Nephron progenitor cell (in vitro differentiated cells): ENCODE measurements around the gene COG7.
A peak's percentile ranks its signal among the peaks of the same experiment; 100 is the strongest.
"Not testable (repeated sequence)": the region's sequence is repeated elsewhere in the genome, so short reads cannot be mapped to it uniquely, and the experiment has no call there.

Experiments used
- DNase-seq: peaks from one replicate; pipeline ENCODE4 v3.0.0; 2021
- H3K27ac Mint-ChIP-seq: 2 replicates; pipeline ENCODE4 v1.8.0; 2021; ENCODE audit warnings: mild to moderate bottlenecking, moderate library complexity, mixed read lengths
- H3K27me3 Mint-ChIP-seq: 2 replicates; pipeline ENCODE4 v1.8.0; 2021; ENCODE audit warnings: mild to moderate bottlenecking, low read depth, mixed read lengths; ENCODE audit not compliant: poor library complexity
- H3K36me3 Mint-ChIP-seq: 2 replicates; pipeline ENCODE4 v1.8.0; 2021; ENCODE audit warnings: low read depth, mixed read lengths
- H3K4me1 Mint-ChIP-seq: 2 replicates; pipeline ENCODE4 v1.8.0; 2021; ENCODE audit warnings: mixed read lengths
- H3K4me3 Mint-ChIP-seq: 2 replicates; pipeline ENCODE4 v1.8.0; 2021; ENCODE audit warnings: mild to moderate bottlenecking, moderate library complexity, mixed read lengths
- H3K9me3 Mint-ChIP-seq: 2 replicates; pipeline ENCODE4 v1.8.0; 2021; ENCODE audit warnings: mild to moderate bottlenecking, moderate library complexity, mixed read lengths
- CTCF ChIP-seq: fragments of 200-600 bp; sonication (generic); IDR thresholded peaks from 2 replicates; pipeline ENCODE4 v1.5.0; 2021; ENCODE audit warnings: antibody characterized with exemption

COG7 gene

GRCh38 chr16:23407436-23408127 is 45.4 kb downstream of the COG7 start:
- Mint-ChIP-seq H3K4me1 (no peaks in the 10 kb centered on the region), H3K27me3 (no peaks in the 10 kb centered on the region), H3K36me3 (peaks cover 63% of the 10 kb centered on the region), H3K27ac (no peak overlapping the region), H3K4me3 (no peak overlapping the region), H3K9me3 (no peaks in the 10 kb centered on the region)
- TF ChIP-seq CTCF, result no peak
- DNase-seq, result no peak

GRCh38 chr16:23406546-23407240 is 46.3 kb downstream of the COG7 start:
- H3K4me3 Mint-ChIP-seq, result no peak overlapping the region
- H3K27ac Mint-ChIP-seq, result no peak overlapping the region
- TF ChIP-seq CTCF, result no peak
- H3K27me3 Mint-ChIP-seq, result no peaks in the 10 kb centered on the region
- H3K36me3 Mint-ChIP-seq, result peaks cover 66% of the 10 kb centered on the region
- DNase-seq, result no peak
- no peaks in the 10 kb centered on the region for H3K4me1 Mint-ChIP-seq
- H3K9me3 Mint-ChIP-seq, result no peaks in the 10 kb centered on the region

GRCh38 chr16:23406024-23406423 is 47.0 kb downstream of the COG7 start:
- Mint-ChIP-seq H3K27ac (no peak overlapping the region), H3K9me3 (no peaks in the 10 kb centered on the region), H3K27me3 (no peaks in the 10 kb centered on the region), H3K36me3 (peaks cover 66% of the 10 kb centered on the region), H3K4me3 (no peak overlapping the region), H3K4me1 (no peaks in the 10 kb centered on the region)
- TF ChIP-seq CTCF, result no peak
- no peak for DNase-seq

DNA sequence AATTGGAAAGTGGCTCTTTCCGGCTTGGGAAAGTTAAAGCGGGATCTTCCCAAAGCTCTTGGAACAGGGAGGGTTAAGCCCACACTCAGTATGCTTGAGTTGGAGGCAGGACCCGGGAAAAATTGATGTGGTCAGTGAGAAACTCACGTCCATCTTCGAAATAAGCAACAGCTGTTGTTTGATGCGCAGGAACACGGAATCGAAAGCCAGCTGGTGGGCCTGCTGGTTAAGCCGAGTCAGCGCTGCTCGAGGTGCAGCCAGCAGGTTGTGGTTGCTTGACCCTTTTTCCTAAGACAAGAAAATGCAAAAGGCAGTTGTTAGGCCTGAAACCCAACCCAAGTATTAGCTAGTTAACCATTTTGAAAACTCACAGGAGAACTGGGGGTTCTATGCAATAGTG is 49.4 kb downstream of the COG7 start:
- DNase-seq, result no peak
- peaks cover 2% of the 10 kb centered on the region for H3K27me3 Mint-ChIP-seq
- H3K4me3 Mint-ChIP-seq, result no peak overlapping the region
- no peak for TF ChIP-seq CTCF
- peaks cover 16% of the 10 kb centered on the region for H3K4me1 Mint-ChIP-seq
- H3K36me3 Mint-ChIP-seq, result peaks cover 69% of the 10 kb centered on the region
- no peak overlapping the region for H3K27ac Mint-ChIP-seq
- no peaks in the 10 kb centered on the region for H3K9me3 Mint-ChIP-seq

GRCh38 chr16:23402100-23402499 is 50.9 kb downstream of the COG7 start:
- Mint-ChIP-seq H3K36me3 (peaks cover 70% of the 10 kb centered on the region), H3K9me3 (no peaks in the 10 kb centered on the region), H3K27ac (no peak overlapping the region), H3K27me3 (peaks cover 2% of the 10 kb centered on the region), H3K4me1 (peaks cover 16% of the 10 kb centered on the region), H3K4me3 (no peak overlapping the region)
- TF ChIP-seq CTCF, result no peak
- no peak for DNase-seq

GRCh38 chr16:23401139-23401538 is 51.9 kb downstream of the COG7 start:
- peaks cover 67% of the 10 kb centered on the region for H3K36me3 Mint-ChIP-seq
- no peaks in the 10 kb centered on the region for H3K9me3 Mint-ChIP-seq

GRCh38 chr16:23400447-23400846 is 52.5 kb downstream of the COG7 start:
- not testable (repeated sequence) for H3K27me3 Mint-ChIP-seq, H3K9me3 Mint-ChIP-seq, DNase-seq, H3K4me3 Mint-ChIP-seq
- peak overlapping the region; percentile 47 for H3K27ac Mint-ChIP-seq
- peaks cover 16% of the 10 kb centered on the region for H3K4me1 Mint-ChIP-seq
- H3K36me3 Mint-ChIP-seq, result peaks cover 61% of the 10 kb centered on the region

More at GRCh38 chr16:23401139-23401538, 51.9 kb downstream of the COG7 start:
- Mint-ChIP-seq H3K4me1 (peaks cover 16% of the 10 kb centered on the region), H3K27me3 (peaks cover 2% of the 10 kb centered on the region), H3K4me3 (no peak overlapping the region), H3K27ac (no peak overlapping the region)
- DNase-seq, result no peak
- TF ChIP-seq CTCF, result no peak
